ENCODE data around the gene HOXB1.

- TF ChIP-seq CTCF (IDR thresholded peaks at IDR 0.05) (no peak), POLR2A (IDR thresholded peaks at IDR 0.05) (no peak), EP300 (IDR thresholded peaks at IDR 0.05) (no peak)
Observed at GRCh38 chr17:48558057-48558830, 27.4 kb upstream of the HOXB1 start.
